HepG2 (cell line): Measurements from ENCODE around the gene PPIB. TPM values are rescaled to one million over a fixed set of nuclear protein-coding genes. Genes with fewer than 3 reads are reported as not detected.

ENCODE experiments used
- CBFB ChIP-seq: sonication (generic); formaldehyde crosslinking; IDR thresholded peaks from 2 replicates; pipeline ENCODE4 v1.4.0; 2020; ENCODE audit warnings: missing genetic modification reagents
- E2F5 ChIP-seq: sonication (generic); formaldehyde crosslinking; conservative IDR thresholded peaks from 2 replicates; pipeline ENCODE4 v1.4.0; 2020; ENCODE audit warnings: missing genetic modification reagents
- GABPB1 ChIP-seq: IDR thresholded peaks from 2 replicates; pipeline ENCODE4 v1.6.1; 2016; ENCODE audit warnings: mild to moderate bottlenecking, missing genetic modification reagents, moderate library complexity, missing compliant biosample characterization
- MAF1 ChIP-seq: sonication (generic); formaldehyde crosslinking; IDR thresholded peaks from 2 replicates; pipeline ENCODE4 v1.5.0; 2020; ENCODE audit warnings: missing genetic modification reagents, borderline replicate concordance
- MIXL1 ChIP-seq: IDR thresholded peaks from 2 replicates; pipeline ENCODE4 v1.6.1; 2016
- NCOA1 ChIP-seq: sonication (generic); formaldehyde crosslinking; IDR thresholded peaks from 2 replicates; pipeline ENCODE4 v1.9.0; 2021; ENCODE audit warnings: missing genetic modification reagents
- NCOA2 ChIP-seq: sonication (generic); formaldehyde crosslinking; IDR thresholded peaks from 2 replicates; pipeline ENCODE4 v1.8.0; 2022; ENCODE audit warnings: inconsistent platforms
- REPIN1 ChIP-seq: sonication (generic); formaldehyde crosslinking; IDR thresholded peaks from 2 replicates; pipeline ENCODE4 v1.8.0; 2022; ENCODE audit warnings: missing genetic modification reagents, low read depth, mild to moderate bottlenecking, borderline replicate concordance
- XRCC5 ChIP-seq: fragments of 200-400 bp; formaldehyde crosslinking; optimal IDR thresholded peaks from 2 replicates; pipeline ENCODE3; 2017; ENCODE audit warnings: mild to moderate bottlenecking, low read length
- ZFP91 ChIP-seq: sonication (generic); formaldehyde crosslinking; IDR thresholded peaks from 2 replicates; pipeline ENCODE4 v1.9.0; 2022; ENCODE audit warnings: missing genetic modification reagents, mild to moderate bottlenecking, borderline replicate concordance
- ZKSCAN5 ChIP-seq: sonication (generic); formaldehyde crosslinking; IDR thresholded peaks from 2 replicates; pipeline ENCODE4 v1.5.1; 2020; ENCODE audit warnings: mild to moderate bottlenecking, missing genetic modification reagents
- ZNF225 ChIP-seq: sonication (generic); formaldehyde crosslinking; IDR thresholded peaks from 2 replicates; pipeline ENCODE4 v1.4.0; 2020; ENCODE audit warnings: mild to moderate bottlenecking, missing genetic modification reagents
- ZNF816 ChIP-seq: sonication (generic); formaldehyde crosslinking; IDR thresholded peaks from 2 replicates; pipeline ENCODE4 v1.8.0; 2022; ENCODE audit warnings: missing genetic modification reagents, mild to moderate bottlenecking, borderline replicate concordance
- ZSCAN21 ChIP-seq: sonication (generic); formaldehyde crosslinking; IDR thresholded peaks from 2 replicates; pipeline ENCODE4 v1.8.0; 2022; ENCODE audit warnings: mild to moderate bottlenecking, missing genetic modification reagents, moderate library complexity, borderline replicate concordance
- polyA plus RNA-seq, 8 experiments: library from polyadenylated mRNA; depleted of rRNA in 3 of 8; stranded (reverse) in 7 of 8; unstranded in 1 of 8; fragments of >200 nt; fragmentation: Illumina TruSeq in 4 of 8; extraction: Trizol in 4 of 8; gene quantifications; 2 replicates each; pipeline versions ENCODE4 v1.2.1 to v1.2.3, GENCODE V29; 2011 to 2016; ENCODE audit warnings: low read depth in 4 of 8, missing spikeins in 1 of 8, mixed read lengths in 1 of 8; ENCODE audit not compliant: insufficient read depth in 1 of 8
- total RNA-seq, 5 experiments: library from RNA; depleted of rRNA; stranded (reverse); fragments of >200 nt; fragmentation: Illumina TruSeq; extraction: Trizol; gene quantifications; 2 replicates each; pipeline ENCODE4 v1.2.3, GENCODE V29; 2016; ENCODE audit warnings: low read depth in 1 of 5
- TF ChIP-seq, protein P1 (sequence below): sonication (generic); formaldehyde crosslinking; IDR thresholded peaks from 2 replicates; pipeline ENCODE4 v1.4.0; 2020; ENCODE audit warnings: missing genetic modification reagents
- TF ChIP-seq, protein P2 (sequence below): IDR thresholded peaks from 2 replicates; pipeline ENCODE4 v1.6.1; 2016; ENCODE audit warnings: missing compliant biosample characterization, missing genetic modification reagents, borderline replicate concordance
- TF ChIP-seq, protein P3 (sequence below): sonication (generic); formaldehyde crosslinking; IDR thresholded peaks from 2 replicates; pipeline ENCODE4 v1.5.0; 2020; ENCODE audit warnings: missing genetic modification reagents
- TF ChIP-seq, protein P4 (sequence below): IDR thresholded peaks from 2 replicates; pipeline ENCODE4 v1.6.1; 2016
- TF ChIP-seq, protein P5 (sequence below): sonication (generic); formaldehyde crosslinking; IDR thresholded peaks from 2 replicates; pipeline ENCODE4 v1.5.0; 2020; ENCODE audit warnings: missing genetic modification reagents

PPIB gene
- total and polyA plus RNA-seq, 2 of the 13 experiments (the other 11 are each of a cell fraction or from before 2014, with no cell fraction given), result 780 to 882 TPM

GRCh38 chr15:64146885-64147681 is 15.7 kb downstream of the PPIB start (continued):
- TF ChIP-seq, protein P1, sequence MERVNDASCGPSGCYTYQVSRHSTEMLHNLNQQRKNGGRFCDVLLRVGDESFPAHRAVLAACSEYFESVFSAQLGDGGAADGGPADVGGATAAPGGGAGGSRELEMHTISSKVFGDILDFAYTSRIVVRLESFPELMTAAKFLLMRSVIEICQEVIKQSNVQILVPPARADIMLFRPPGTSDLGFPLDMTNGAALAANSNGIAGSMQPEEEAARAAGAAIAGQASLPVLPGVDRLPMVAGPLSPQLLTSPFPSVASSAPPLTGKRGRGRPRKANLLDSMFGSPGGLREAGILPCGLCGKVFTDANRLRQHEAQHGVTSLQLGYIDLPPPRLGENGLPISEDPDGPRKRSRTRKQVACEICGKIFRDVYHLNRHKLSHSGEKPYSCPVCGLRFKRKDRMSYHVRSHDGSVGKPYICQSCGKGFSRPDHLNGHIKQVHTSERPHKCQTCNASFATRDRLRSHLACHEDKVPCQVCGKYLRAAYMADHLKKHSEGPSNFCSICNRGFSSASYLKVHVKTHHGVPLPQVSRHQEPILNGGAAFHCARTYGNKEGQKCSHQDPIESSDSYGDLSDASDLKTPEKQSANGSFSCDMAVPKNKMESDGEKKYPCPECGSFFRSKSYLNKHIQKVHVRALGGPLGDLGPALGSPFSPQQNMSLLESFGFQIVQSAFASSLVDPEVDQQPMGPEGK, result peak; percentile 96
- TF ChIP-seq MIXL1 (no peak), ZFP91 (peak; percentile 74; the same call in 1 of the 2 replicates), ZNF225 (no peak), NCOA1 (no peak), CBFB (CRISPR knock-in tag) (peak; percentile 27; the same call in 1 of the 2 replicates), XRCC5 (peak; percentile 85), MAF1 (CRISPR knock-in tag) (no peak), ZKSCAN5 (CRISPR knock-in tag) (no peak), E2F5 (CRISPR knock-in tag) (no peak), NCOA2 (CRISPR knock-in tag) (peak; percentile 65), ZNF816 (CRISPR knock-in tag) (no peak), ZSCAN21 (CRISPR knock-in tag) (no peak), REPIN1 (CRISPR knock-in tag) (peak; percentile 66; the same call in 1 of the 2 replicates), GABPB1 (CRISPR knock-in tag) (peak; percentile 49; the same call in 1 of the 2 replicates)
- TF ChIP-seq, protein P2, sequence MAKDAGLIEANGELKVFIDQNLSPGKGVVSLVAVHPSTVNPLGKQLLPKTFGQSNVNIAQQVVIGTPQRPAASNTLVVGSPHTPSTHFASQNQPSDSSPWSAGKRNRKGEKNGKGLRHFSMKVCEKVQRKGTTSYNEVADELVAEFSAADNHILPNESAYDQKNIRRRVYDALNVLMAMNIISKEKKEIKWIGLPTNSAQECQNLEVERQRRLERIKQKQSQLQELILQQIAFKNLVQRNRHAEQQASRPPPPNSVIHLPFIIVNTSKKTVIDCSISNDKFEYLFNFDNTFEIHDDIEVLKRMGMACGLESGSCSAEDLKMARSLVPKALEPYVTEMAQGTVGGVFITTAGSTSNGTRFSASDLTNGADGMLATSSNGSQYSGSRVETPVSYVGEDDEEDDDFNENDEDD, result peak; percentile 43; the same call in 1 of the 2 replicates
- TF ChIP-seq, protein P3, sequence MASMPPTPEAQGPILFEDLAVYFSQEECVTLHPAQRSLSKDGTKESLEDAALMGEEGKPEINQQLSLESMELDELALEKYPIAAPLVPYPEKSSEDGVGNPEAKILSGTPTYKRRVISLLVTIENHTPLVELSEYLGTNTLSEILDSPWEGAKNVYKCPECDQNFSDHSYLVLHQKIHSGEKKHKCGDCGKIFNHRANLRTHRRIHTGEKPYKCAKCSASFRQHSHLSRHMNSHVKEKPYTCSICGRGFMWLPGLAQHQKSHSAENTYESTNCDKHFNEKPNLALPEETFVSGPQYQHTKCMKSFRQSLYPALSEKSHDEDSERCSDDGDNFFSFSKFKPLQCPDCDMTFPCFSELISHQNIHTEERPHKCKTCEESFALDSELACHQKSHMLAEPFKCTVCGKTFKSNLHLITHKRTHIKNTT (CRISPR knock-in tag), result no peak
- TF ChIP-seq, protein P4, sequence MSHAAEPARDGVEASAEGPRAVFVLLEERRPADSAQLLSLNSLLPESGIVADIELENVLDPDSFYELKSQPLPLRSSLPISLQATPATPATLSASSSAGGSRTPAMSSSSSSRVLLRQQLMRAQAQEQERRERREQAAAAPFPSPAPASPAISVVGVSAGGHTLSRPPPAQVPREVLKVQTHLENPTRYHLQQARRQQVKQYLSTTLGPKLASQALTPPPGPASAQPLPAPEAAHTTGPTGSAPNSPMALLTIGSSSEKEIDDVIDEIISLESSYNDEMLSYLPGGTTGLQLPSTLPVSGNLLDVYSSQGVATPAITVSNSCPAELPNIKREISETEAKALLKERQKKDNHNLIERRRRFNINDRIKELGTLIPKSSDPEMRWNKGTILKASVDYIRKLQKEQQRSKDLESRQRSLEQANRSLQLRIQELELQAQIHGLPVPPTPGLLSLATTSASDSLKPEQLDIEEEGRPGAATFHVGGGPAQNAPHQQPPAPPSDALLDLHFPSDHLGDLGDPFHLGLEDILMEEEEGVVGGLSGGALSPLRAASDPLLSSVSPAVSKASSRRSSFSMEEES (CRISPR knock-in tag), result peak; percentile 56; the same call in 1 of the 2 replicates
- TF ChIP-seq, protein P5, sequence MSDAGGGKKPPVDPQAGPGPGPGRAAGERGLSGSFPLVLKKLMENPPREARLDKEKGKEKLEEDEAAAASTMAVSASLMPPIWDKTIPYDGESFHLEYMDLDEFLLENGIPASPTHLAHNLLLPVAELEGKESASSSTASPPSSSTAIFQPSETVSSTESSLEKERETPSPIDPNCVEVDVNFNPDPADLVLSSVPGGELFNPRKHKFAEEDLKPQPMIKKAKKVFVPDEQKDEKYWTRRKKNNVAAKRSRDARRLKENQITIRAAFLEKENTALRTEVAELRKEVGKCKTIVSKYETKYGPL (CRISPR knock-in tag), result no peak
